Activated CD4-positive, alpha-beta T cell treated with anti-CD3 and anti-CD28 coated beads for 36 hours (primary cell): ENCODE results near the gene GYPE. TPM values are rescaled to one million over a fixed set of nuclear protein-coding genes. Genes with fewer than 3 reads are reported as not detected.
"Not testable (repeated sequence)": the region's sequence is repeated elsewhere in the genome, so short reads cannot be mapped to it uniquely, and the experiment has no call there.

Experiments used
- ATAC-seq: fragments of 200-7000 bp; cut with Tn5 transposase; one replicate; pipeline ENCODE4 v1.10.0; 2021; ENCODE audit warnings: mild to moderate bottlenecking, moderate library complexity
- CTCF ChIA-PET: fragments of 350-600 bp; sonication (Branson Sonifier 250); formaldehyde crosslinking; loops from one replicate; lab custom pipeline; 2021; ENCODE audit warnings: antibody characterized with exemption; lab: Charles Lee
- POLR2A ChIA-PET: fragments of 350-600 bp; sonication (Branson Sonifier 250); formaldehyde crosslinking; loops from one replicate; lab custom pipeline; 2021; ENCODE audit warnings: antibody characterized with exemption, inconsistent platforms; lab: Charles Lee
- DNase-seq: peaks from one replicate; pipeline ENCODE4 v3.0.0-alpha.2; 2020
- H3K27ac Mint-ChIP-seq: one replicate; pipeline ENCODE4 v1.8.0; 2021; ENCODE audit warnings: mixed read lengths
- H3K27me3 Mint-ChIP-seq: one replicate; pipeline ENCODE4 v1.8.0; 2021; ENCODE audit warnings: mixed read lengths
- H3K36me3 Mint-ChIP-seq: one replicate; pipeline ENCODE4 v1.8.0; 2021; ENCODE audit warnings: low read depth, mixed read lengths
- H3K4me1 Mint-ChIP-seq: one replicate; pipeline ENCODE4 v1.8.0; 2021; ENCODE audit warnings: mixed read lengths
- H3K4me3 Mint-ChIP-seq: one replicate; pipeline ENCODE4 v1.8.0; 2021; ENCODE audit warnings: mild to moderate bottlenecking, moderate library complexity, mixed read lengths
- H3K9me3 Mint-ChIP-seq: one replicate; pipeline ENCODE4 v1.8.0; 2021; ENCODE audit warnings: low read depth, mixed read lengths
- intact Hi-C, 2 experiments: fragments of 100-400 bp; cut with DNase I in 1 of 2; cut with micrococcal nuclease in 1 of 2; formaldehyde crosslinking; loops; one replicate each; pipeline versions ENCODE4 v1.14.2 to v1.15.1; 2022 to 2024; cut with DNase I, micrococcal nuclease
- total RNA-seq, 2 experiments: library from RNA; stranded (reverse); gene quantifications; one replicate each; pipeline ENCODE4 v1.2.3, GENCODE V29; 2021

Gene GYPE
- total RNA-seq, 2 experiments from 2014 or later, result 0.16 TPM; not detected in 1

- H3K9me3 Mint-ChIP-seq, CTCF ChIA-PET, POLR2A ChIA-PET, H3K4me1 Mint-ChIP-seq, H3K36me3 Mint-ChIP-seq, ATAC-seq, H3K4me3 Mint-ChIP-seq, H3K27ac Mint-ChIP-seq, H3K27me3 Mint-ChIP-seq, intact Hi-C loops, DNase-seq: not testable (repeated sequence)
These were observed 42.6 kb downstream of the GYPE start for GRCh38 chr4:143862716-143863115.

- no peak overlapping the region for H3K27ac Mint-ChIP-seq
- CTCF ChIA-PET, result no interaction called here
- no peaks in the 10 kb centered on the region for H3K9me3 Mint-ChIP-seq
- intact Hi-C loops, result no loop called here
- no peak for ATAC-seq
- H3K36me3 Mint-ChIP-seq, result no peaks in the 10 kb centered on the region
- POLR2A ChIA-PET, result no interaction called here
- H3K4me3 Mint-ChIP-seq, result no peak overlapping the region
- H3K4me1 Mint-ChIP-seq, result peaks cover 2% of the 10 kb centered on the region
- DNase-seq, result no peak
- H3K27me3 Mint-ChIP-seq, result peaks cover 2% of the 10 kb centered on the region
These were observed 46.9 kb downstream of the GYPE start for GRCh38 chr4:143858456-143858855.

GRCh38 chr4:143857391-143858336 lies 47.7 kb downstream of the GYPE start:
- H3K9me3 Mint-ChIP-seq, CTCF ChIA-PET, POLR2A ChIA-PET, H3K27ac Mint-ChIP-seq, intact Hi-C loops, H3K27me3 Mint-ChIP-seq, DNase-seq, H3K36me3 Mint-ChIP-seq, H3K4me1 Mint-ChIP-seq, H3K4me3 Mint-ChIP-seq, ATAC-seq: not testable (repeated sequence)

- DNase-seq, intact Hi-C loops, H3K36me3 Mint-ChIP-seq, H3K9me3 Mint-ChIP-seq, POLR2A ChIA-PET, ATAC-seq, H3K27me3 Mint-ChIP-seq, CTCF ChIA-PET, H3K4me3 Mint-ChIP-seq, H3K27ac Mint-ChIP-seq, H3K4me1 Mint-ChIP-seq: not testable (repeated sequence)
These were observed 49.3 kb downstream of the GYPE start for GRCh38 chr4:143856017-143856557.

GRCh38 chr4:143854645-143855044 lies 50.7 kb downstream of the GYPE start:
- intact Hi-C loops, result loop anchor here in 1 of 2 experiments (5.0 kb wide), 1 partner anchor 118 kb away; no protein-coding TSS in a partner anchor
- H3K36me3 Mint-ChIP-seq, H3K27ac Mint-ChIP-seq, H3K27me3 Mint-ChIP-seq, POLR2A ChIA-PET, H3K4me3 Mint-ChIP-seq, DNase-seq, ATAC-seq, H3K9me3 Mint-ChIP-seq, H3K4me1 Mint-ChIP-seq, CTCF ChIA-PET: not testable (repeated sequence)

- H3K9me3 Mint-ChIP-seq, H3K27ac Mint-ChIP-seq, H3K4me3 Mint-ChIP-seq, CTCF ChIA-PET, ATAC-seq, intact Hi-C loops, H3K4me1 Mint-ChIP-seq, H3K27me3 Mint-ChIP-seq, DNase-seq, H3K36me3 Mint-ChIP-seq, POLR2A ChIA-PET: not testable (repeated sequence)
These were observed 56.1 kb downstream of the GYPE start for GRCh38 chr4:143849296-143849695.

- CTCF ChIA-PET, H3K4me3 Mint-ChIP-seq, POLR2A ChIA-PET, DNase-seq, H3K9me3 Mint-ChIP-seq, H3K27ac Mint-ChIP-seq, H3K27me3 Mint-ChIP-seq, H3K36me3 Mint-ChIP-seq, intact Hi-C loops, ATAC-seq, H3K4me1 Mint-ChIP-seq: not testable (repeated sequence)
These were observed 61.9 kb downstream of the GYPE start for GRCh38 chr4:143843506-143843832.

GRCh38 chr4:143842624-143843505 lies 62.5 kb downstream of the GYPE start:
- DNase-seq, ATAC-seq, H3K4me3 Mint-ChIP-seq, H3K27ac Mint-ChIP-seq, H3K4me1 Mint-ChIP-seq, H3K36me3 Mint-ChIP-seq, H3K27me3 Mint-ChIP-seq, CTCF ChIA-PET, POLR2A ChIA-PET, H3K9me3 Mint-ChIP-seq, intact Hi-C loops: not testable (repeated sequence)

GRCh38 chr4:143839413-143839812 lies 65.9 kb downstream of the GYPE start:
- H3K4me1 Mint-ChIP-seq, intact Hi-C loops, H3K4me3 Mint-ChIP-seq, ATAC-seq, CTCF ChIA-PET, POLR2A ChIA-PET, H3K27ac Mint-ChIP-seq, H3K36me3 Mint-ChIP-seq, H3K9me3 Mint-ChIP-seq, DNase-seq, H3K27me3 Mint-ChIP-seq: not testable (repeated sequence)

- H3K4me3 Mint-ChIP-seq, H3K36me3 Mint-ChIP-seq, CTCF ChIA-PET, POLR2A ChIA-PET, ATAC-seq, H3K27me3 Mint-ChIP-seq, DNase-seq, H3K9me3 Mint-ChIP-seq, H3K4me1 Mint-ChIP-seq, H3K27ac Mint-ChIP-seq: not testable (repeated sequence)
- intact Hi-C loops, result loop anchor here in 1 of 2 experiments (5.0 kb wide), 1 partner anchor 118 kb away; no protein-coding TSS in a partner anchor
These were observed 71.2 kb downstream of the GYPE start for GRCh38 chr4:143834196-143834595.

GRCh38 chr4:143833676-143834075 lies 71.7 kb downstream of the GYPE start:
- H3K4me1 Mint-ChIP-seq, H3K4me3 Mint-ChIP-seq, CTCF ChIA-PET, ATAC-seq, H3K27ac Mint-ChIP-seq, H3K36me3 Mint-ChIP-seq, DNase-seq, POLR2A ChIA-PET, H3K27me3 Mint-ChIP-seq, H3K9me3 Mint-ChIP-seq: not testable (repeated sequence)
- intact Hi-C loops, result loop anchor here in 1 of 2 experiments (5.0 kb wide), 1 partner anchor 119 kb away; no protein-coding TSS in a partner anchor
